GM18909 (cell line): ENCODE measurements around the gene SEC22C.

Source experiments
- ATAC-seq: cut with Tn5 transposase; IDR thresholded peaks from one replicate; pipeline ENCODE4 v1.9.1; 2021; ENCODE audit warnings: mild to moderate bottlenecking; ENCODE audit not compliant: unreplicated experiment, poor library complexity

The SEC22C gene

GRCh38 chr3:42515976-42516375 is 65.8 kb downstream of the SEC22C start:
- ATAC-seq: no peak

GRCh38 chr3:42515391-42515916 is 66.3 kb downstream of the SEC22C start:
- ATAC-seq: no peak

GRCh38 chr3:42514876-42515275 is 66.9 kb downstream of the SEC22C start:
- no peak for ATAC-seq

GRCh38 chr3:42513521-42513920 is 68.2 kb downstream of the SEC22C start:
- ATAC-seq: no peak

- ATAC-seq: no peak
Observed at GRCh38 chr3:42513121-42513520, 68.6 kb downstream of the SEC22C start.

- ATAC-seq: no peak
Observed at GRCh38 chr3:42511736-42512135, 70.0 kb downstream of the SEC22C start.

- no peak for ATAC-seq
Observed at GRCh38 chr3:42511201-42511600, 70.6 kb downstream of the SEC22C start.

GRCh38 chr3:42510325-42510724 is 71.4 kb downstream of the SEC22C start:
- ATAC-seq: no peak

GRCh38 chr3:42509111-42509510 is 72.7 kb downstream of the SEC22C start:
- ATAC-seq: no peak

- ATAC-seq: no peak
Observed at GRCh38 chr3:42508562-42508961, 73.2 kb downstream of the SEC22C start.

GRCh38 chr3:42507761-42508335 is 73.9 kb downstream of the SEC22C start:
- ATAC-seq: no peak

- ATAC-seq: no peak
Observed at GRCh38 chr3:42507252-42507651, 74.5 kb downstream of the SEC22C start.

- ATAC-seq: no peak
Observed at GRCh38 chr3:42505849-42506410, 75.8 kb downstream of the SEC22C start.

- no peak for ATAC-seq
Observed at GRCh38 chr3:42505128-42505848, 76.5 kb downstream of the SEC22C start.

GRCh38 chr3:42504334-42505127 is 77.2 kb downstream of the SEC22C start:
- ATAC-seq: no peak

- ATAC-seq: no peak
Observed at GRCh38 chr3:42503957-42504333, 77.8 kb downstream of the SEC22C start.

GRCh38 chr3:42503251-42503924 is 78.4 kb downstream of the SEC22C start:
- no peak for ATAC-seq

GRCh38 chr3:42502429-42503250 is 79.1 kb downstream of the SEC22C start, which contains the start of gene VIPR1:
TSS of gene VIPR1 (plus strand) at chr3:42502643. CDS start at chr3:42502736, 93 bp downstream.
- ATAC-seq: peak; percentile 96

- ATAC-seq: peak; percentile 40
Observed at GRCh38 chr3:42501681-42502428, 79.9 kb downstream of the SEC22C start.
